Measurements from ENCODE around the gene GIGYF1. TPM values are rescaled to one million over a fixed set of nuclear protein-coding genes. Genes with fewer than 3 reads are reported as not detected.
"Not testable (repeated sequence)": the region's sequence is repeated elsewhere in the genome, so short reads cannot be mapped to it uniquely, and the experiment has no call there.

Gene GIGYF1
- total RNA-seq, 2 experiments from 2014 or later: 32.8 to 37.8 TPM

DNA sequence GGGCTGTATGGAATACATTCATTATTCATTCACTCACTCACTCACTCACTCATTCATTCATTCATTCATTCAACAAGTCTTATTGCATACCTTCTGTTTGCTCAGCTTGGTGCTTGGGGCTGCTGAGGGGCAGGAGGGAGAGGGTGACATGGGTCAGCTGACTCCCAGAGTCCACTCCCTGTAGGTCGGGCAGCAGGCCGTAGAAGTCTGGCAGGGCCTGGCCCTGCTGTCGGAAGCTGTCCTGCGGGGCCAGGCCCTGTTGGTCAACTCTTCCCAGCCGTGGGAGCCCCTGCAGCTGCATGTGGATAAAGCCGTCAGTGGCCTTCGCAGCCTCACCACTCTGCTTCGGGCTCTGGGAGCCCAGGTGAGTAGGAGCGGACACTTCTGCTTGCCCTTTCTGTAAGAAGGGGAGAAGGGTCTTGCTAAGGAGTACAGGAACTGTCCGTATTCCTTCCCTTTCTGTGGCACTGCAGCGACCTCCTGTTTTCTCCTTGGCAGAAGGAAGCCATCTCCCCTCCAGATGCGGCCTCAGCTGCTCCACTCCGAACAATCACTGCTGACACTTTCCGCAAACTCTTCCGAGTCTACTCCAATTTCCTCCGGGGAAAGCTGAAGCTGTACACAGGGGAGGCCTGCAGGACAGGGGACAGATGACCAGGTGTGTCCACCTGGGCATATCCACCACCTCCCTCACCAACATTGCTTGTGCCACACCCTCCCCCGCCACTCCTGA is 28.6 kb upstream of the GIGYF1 start:
- CTCF ChIA-PET: interaction anchor here (0.5 to 5.8 kb wide), 7 partner anchors 10 to 157 kb away, joined by 3 to 52 read pairs (median 3); partner anchors contain the start of gene POP7
- H3K27ac Mint-ChIP-seq: no peak overlapping the region
- H3K27me3 Mint-ChIP-seq (ENCODE audit: low read depth): peaks cover 39% of the 10 kb centered on the region
- H3K4me1 Mint-ChIP-seq (ENCODE audit: low read depth): peaks cover 3% of the 10 kb centered on the region
- H3K4me3 Mint-ChIP-seq: no peak overlapping the region
- intact Hi-C loops (cut with micrococcal nuclease): no loop called here
- H3K9me3 Mint-ChIP-seq: no peaks in the 10 kb centered on the region
- no peaks in the 10 kb centered on the region for H3K36me3 Mint-ChIP-seq (ENCODE audit: low read depth)
- DNase-seq: no peak

DNA sequence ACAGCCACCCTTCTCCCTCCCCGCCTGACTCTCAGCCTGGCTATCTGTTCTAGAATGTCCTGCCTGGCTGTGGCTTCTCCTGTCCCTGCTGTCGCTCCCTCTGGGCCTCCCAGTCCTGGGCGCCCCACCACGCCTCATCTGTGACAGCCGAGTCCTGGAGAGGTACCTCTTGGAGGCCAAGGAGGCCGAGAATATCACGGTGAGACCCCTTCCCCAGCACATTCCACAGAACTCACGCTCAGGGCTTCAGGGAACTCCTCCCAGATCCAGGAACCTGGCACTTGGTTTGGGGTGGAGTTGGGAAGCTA is 27.4 kb upstream of the GIGYF1 start:
- H3K9me3 Mint-ChIP-seq: no peaks in the 10 kb centered on the region

DNA sequence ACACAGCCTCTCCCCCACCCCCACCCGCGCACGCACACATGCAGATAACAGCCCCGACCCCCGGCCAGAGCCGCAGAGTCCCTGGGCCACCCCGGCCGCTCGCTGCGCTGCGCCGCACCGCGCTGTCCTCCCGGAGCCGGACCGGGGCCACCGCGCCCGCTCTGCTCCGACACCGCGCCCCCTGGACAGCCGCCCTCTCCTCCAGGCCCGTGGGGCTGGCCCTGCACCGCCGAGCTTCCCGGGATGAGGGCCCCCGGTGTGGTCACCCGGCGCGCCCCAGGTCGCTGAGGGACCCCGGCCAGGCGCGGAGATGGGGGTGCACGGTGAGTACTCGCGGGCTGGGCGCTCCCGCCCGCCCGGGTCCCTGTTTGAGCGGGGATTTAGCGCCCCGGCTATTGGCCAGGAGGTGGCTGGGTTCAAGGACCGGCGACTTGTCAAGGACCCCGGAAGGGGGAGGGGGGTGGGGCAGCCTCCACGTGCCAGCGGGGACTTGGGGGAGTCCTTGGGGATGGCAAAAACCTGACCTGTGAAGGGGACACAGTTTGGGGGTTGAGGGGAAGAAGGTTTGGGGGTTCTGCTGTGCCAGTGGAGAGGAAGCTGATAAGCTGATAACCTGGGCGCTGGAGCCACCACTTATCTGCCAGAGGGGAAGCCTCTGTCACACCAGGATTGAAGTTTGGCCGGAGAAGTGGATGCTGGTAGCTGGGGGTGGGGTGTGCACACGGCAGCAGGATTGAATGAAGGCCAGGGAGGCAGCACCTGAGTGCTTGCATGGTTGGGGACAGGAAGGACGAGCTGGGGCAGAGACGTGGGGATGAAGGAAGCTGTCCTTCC is 26.8 kb upstream of the GIGYF1 start:
- CTCF ChIA-PET: interaction anchor here (0.6 to 5.8 kb wide), 3 partner anchors 12 to 270 kb away, joined by 3 to 52 read pairs (median 4); partner anchors contain the start of gene POP7
- no peak overlapping the region for H3K27ac Mint-ChIP-seq
- H3K9me3 Mint-ChIP-seq: no peaks in the 10 kb centered on the region
- DNase-seq: no peak
- intact Hi-C loops (cut with micrococcal nuclease): no loop called here
- H3K27me3 Mint-ChIP-seq (ENCODE audit: low read depth): peaks cover 39% of the 10 kb centered on the region
- peaks cover 3% of the 10 kb centered on the region for H3K4me1 Mint-ChIP-seq (ENCODE audit: low read depth)
- H3K36me3 Mint-ChIP-seq (ENCODE audit: low read depth): no peaks in the 10 kb centered on the region
- no peak overlapping the region for H3K4me3 Mint-ChIP-seq

More for the DNA sequence above, 27.4 kb upstream of the GIGYF1 start:
- Mint-ChIP-seq H3K27ac (no peak overlapping the region), H3K4me1 (ENCODE audit: low read depth) (peaks cover 3% of the 10 kb centered on the region), H3K27me3 (ENCODE audit: low read depth) (peaks cover 39% of the 10 kb centered on the region), H3K36me3 (ENCODE audit: low read depth) (no peaks in the 10 kb centered on the region), H3K4me3 (no peak overlapping the region)
- no peak for DNase-seq
- CTCF ChIA-PET: interaction anchor here (0.6 to 5.8 kb wide), 2 partner anchors 11 to 17 kb away, joined by 4 to 52 read pairs; partner anchors contain the start of gene POP7
- intact Hi-C loops (cut with micrococcal nuclease): no loop called here

DNA sequence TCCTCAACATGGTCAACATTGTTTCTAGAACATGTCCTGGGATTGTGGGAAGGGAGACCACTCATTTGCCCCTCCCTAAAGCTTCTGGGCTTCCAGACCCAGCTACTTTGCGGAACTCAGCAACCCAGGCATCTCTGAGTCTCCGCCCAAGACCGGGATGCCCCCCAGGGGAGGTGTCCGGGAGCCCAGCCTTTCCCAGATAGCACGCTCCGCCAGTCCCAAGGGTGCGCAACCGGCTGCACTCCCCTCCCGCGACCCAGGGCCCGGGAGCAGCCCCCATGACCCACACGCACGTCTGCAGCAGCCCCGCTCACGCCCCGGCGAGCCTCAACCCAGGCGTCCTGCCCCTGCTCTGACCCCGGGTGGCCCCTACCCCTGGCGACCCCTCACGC is 26.2 kb upstream of the GIGYF1 start, which contains the start of gene EPO:
Gene EPO, plus strand, starts transcription at position 190 of the 392 bp plus-strand sequence. CDS start 513 bp downstream, outside the sequence.
- H3K9me3 Mint-ChIP-seq: no peaks in the 10 kb centered on the region
- intact Hi-C loops (cut with micrococcal nuclease): no loop called here
- no peak within 1 kb of the TSS for H3K4me3 Mint-ChIP-seq
- peaks cover 39% of the 10 kb centered on the region for H3K27me3 Mint-ChIP-seq (ENCODE audit: low read depth)
- no peak within 1 kb of the TSS for H3K27ac Mint-ChIP-seq
- no peaks in the 10 kb centered on the region for H3K36me3 Mint-ChIP-seq (ENCODE audit: low read depth)
- CTCF ChIA-PET: interaction anchor here (1.8 kb wide), 1 partner anchor 15 kb away, joined by 5 read pairs; the partner anchor contains the start of gene POP7
- no peak for DNase-seq
- H3K4me1 Mint-ChIP-seq (ENCODE audit: low read depth): peaks cover 2% of the 10 kb centered on the region

DNA sequence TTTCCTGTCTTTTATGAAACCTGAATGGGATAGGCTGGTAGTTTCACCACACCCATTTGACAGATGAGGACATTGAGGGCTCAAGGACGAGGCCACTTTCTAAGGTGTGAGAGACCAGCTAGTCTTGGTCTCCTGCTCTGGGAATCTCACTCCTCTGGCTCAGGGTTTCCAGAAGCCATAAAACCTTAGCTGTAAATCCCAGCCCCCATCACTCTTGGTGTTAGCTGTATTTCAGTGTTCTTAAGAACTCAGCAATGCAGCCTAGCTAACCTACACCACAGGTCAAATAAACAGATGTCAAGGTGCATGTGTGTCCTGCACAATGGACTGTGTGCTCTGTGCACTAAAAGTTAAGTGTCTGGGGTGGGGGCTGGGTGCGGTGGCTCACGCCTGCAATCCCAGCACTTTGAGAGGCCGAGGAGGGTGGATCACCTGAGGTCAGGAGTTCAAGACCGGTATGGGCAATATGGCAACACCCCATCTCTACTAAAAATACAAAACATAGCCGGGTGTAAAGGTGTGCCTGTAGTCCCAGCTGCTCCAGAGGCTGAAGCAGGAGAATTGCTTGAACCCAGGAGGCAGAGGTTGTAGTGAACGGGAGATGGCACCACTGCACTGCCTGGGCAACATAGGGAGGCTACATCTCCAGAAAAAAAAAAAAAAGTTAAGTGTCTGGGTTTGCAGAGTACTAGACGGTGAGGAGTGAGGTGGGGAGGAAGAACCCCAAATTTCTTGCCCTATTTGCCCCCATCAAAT is 25.7 kb upstream of the GIGYF1 start:
- Mint-ChIP-seq H3K36me3 (ENCODE audit: low read depth) (no peaks in the 10 kb centered on the region), H3K9me3 (no peaks in the 10 kb centered on the region), H3K27ac (no peak overlapping the region), H3K27me3 (ENCODE audit: low read depth) (peaks cover 37% of the 10 kb centered on the region), H3K4me3 (no peak overlapping the region), H3K4me1 (ENCODE audit: low read depth) (no peaks in the 10 kb centered on the region)
- CTCF ChIA-PET: interaction anchor here (1.8 kb wide), 1 partner anchor 14 kb away, joined by 5 read pairs; the partner anchor contains the start of gene POP7
- DNase-seq: no peak
- intact Hi-C loops (cut with micrococcal nuclease): no loop called here

DNA sequence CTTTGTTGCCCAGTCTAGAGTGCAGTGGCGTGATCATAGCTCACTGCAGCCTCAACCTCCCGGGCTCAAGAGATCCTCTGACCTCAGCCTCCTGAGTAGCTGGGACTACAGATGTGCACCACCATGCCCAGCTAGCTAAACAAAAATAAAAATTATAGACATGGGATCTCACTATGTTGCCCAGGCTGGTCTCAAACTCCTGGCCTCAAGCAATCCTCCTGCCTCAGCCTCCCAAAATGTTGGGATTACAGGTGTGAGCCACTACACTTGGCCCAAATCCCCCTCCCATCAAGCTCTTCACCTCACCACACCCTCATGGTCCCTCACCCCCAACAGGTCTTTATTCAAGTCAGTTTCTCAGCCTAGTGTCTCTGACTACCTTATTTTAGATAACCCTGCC is 23.0 kb upstream of the GIGYF1 start:
- H3K27ac Mint-ChIP-seq; H3K36me3 Mint-ChIP-seq (ENCODE audit: low read depth): not testable (repeated sequence)
- CTCF ChIA-PET: interaction anchor here (0.6 to 2.1 kb wide), 3 partner anchors 9 to 52 kb away, joined by 3 to 9 read pairs (median 3); partner anchors contain the start of gene POP7

DNA sequence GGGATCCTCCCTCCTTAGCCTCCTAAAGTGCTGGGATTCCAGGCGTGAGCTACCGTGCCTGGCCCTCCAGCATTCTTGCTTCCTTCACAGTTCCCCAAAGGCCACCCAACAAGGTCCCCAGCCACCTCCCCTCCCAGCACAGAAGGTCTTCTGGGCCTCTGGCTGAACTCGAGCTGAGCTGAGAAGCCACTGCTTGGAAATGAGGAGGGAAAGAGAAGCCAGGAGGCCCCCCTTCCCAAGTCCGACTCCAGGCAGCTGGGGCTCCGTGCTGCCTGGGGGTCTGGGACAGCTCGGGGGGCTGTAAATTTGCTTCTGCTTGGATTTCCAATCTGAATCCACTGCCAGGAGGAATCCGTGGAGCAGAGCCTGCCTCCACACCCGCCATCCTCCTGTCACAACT is 20.7 kb upstream of the GIGYF1 start:
- peaks cover 8% of the 10 kb centered on the region for H3K27me3 Mint-ChIP-seq (ENCODE audit: low read depth)
- no peaks in the 10 kb centered on the region for H3K4me1 Mint-ChIP-seq (ENCODE audit: low read depth)
- H3K27ac Mint-ChIP-seq: no peak overlapping the region
- CTCF ChIA-PET: no interaction called here
- H3K4me3 Mint-ChIP-seq: no peak overlapping the region
- no peak for DNase-seq
- peaks cover 2% of the 10 kb centered on the region for H3K36me3 Mint-ChIP-seq (ENCODE audit: low read depth)
- no peaks in the 10 kb centered on the region for H3K9me3 Mint-ChIP-seq
- intact Hi-C loops (cut with micrococcal nuclease): no loop called here

More for the DNA sequence above, 23.0 kb upstream of the GIGYF1 start:
- intact Hi-C loops (cut with micrococcal nuclease); H3K9me3 Mint-ChIP-seq; H3K4me1 Mint-ChIP-seq (ENCODE audit: low read depth); DNase-seq; H3K4me3 Mint-ChIP-seq: not testable (repeated sequence)
- peaks cover 23% of the 10 kb centered on the region for H3K27me3 Mint-ChIP-seq (ENCODE audit: low read depth)

DNA sequence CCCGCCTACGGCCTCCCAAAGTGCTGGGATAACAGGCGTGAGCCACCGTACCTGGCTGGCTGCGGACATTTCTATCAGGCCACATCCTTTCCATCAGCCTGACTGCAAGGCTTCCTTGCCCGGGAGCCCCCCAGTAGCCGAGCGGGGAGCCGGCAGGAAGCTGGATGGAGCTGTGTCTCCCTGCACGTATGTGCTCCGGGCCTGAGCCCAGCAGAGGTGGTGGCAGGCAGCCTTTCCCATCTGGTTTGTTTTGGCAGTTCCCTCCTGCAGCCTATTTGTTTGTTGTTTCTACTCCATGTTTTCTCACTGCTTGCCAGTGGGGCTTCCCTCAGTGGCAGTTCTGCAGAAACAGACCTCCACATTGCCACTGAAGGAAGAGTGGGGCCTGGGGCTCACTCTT is 17.3 kb upstream of the GIGYF1 start:
- Mint-ChIP-seq H3K27me3 (ENCODE audit: low read depth) (no peaks in the 10 kb centered on the region), H3K4me1 (ENCODE audit: low read depth) (peaks cover 14% of the 10 kb centered on the region), H3K4me3 (no peak overlapping the region), H3K36me3 (ENCODE audit: low read depth) (peaks cover 7% of the 10 kb centered on the region), H3K27ac (no peak overlapping the region), H3K9me3 (no peaks in the 10 kb centered on the region)
- CTCF ChIA-PET: no interaction called here
- no peak for DNase-seq
- intact Hi-C loops (cut with micrococcal nuclease): no loop called here

DNA sequence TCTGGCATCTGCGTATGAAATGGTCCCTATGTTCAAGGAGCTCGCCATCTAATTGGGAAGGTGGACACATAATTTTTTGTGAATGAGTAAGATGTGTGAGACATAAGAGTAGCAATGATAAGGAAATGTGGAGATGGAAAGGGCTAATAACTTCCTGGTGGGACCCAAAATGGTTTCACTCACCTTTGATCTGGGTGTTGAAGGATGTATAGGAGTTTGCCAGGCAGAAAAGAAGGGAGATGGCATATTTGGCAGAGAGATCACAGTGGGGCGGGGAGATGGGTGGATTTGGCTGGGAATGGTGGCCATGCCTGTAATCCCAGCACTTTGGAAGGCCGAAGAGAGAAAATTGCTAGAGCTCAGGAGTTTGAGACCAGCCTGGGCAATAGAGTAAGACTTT is 16.4 kb upstream of the GIGYF1 start:
- Mint-ChIP-seq H3K9me3 (no peaks in the 10 kb centered on the region), H3K4me1 (ENCODE audit: low read depth) (peaks cover 15% of the 10 kb centered on the region), H3K36me3 (ENCODE audit: low read depth) (peaks cover 7% of the 10 kb centered on the region), H3K4me3 (no peak overlapping the region), H3K27me3 (ENCODE audit: low read depth) (no peaks in the 10 kb centered on the region), H3K27ac (no peak overlapping the region)
- CTCF ChIA-PET: interaction anchor here (1.1 kb wide), 1 partner anchor 15 kb away, joined by 5 read pairs; no protein-coding TSS in a partner anchor
- intact Hi-C loops (cut with micrococcal nuclease): no loop called here
- no peak for DNase-seq

DNA sequence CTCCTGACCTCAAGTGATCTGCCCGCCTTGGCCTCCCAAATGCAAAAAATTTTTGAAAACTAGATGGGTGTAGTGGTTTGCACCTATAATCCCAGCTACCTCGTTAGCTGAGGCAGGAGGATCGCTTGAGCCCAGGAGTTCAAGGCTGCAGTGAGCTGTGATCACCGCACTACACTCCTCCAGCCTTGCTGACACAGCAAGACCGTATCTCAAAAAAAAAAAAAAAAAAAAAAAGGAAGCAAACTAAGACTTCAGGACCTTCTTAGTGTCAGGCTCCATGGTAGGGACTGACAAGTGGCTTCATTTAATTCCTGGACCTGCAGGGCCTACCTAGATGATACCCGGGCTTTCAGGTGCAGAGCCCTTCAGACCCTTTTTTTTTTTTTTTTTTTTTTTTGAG is 14.3 kb upstream of the GIGYF1 start:
- H3K27me3 Mint-ChIP-seq (ENCODE audit: low read depth): no peaks in the 10 kb centered on the region
- H3K4me1 Mint-ChIP-seq (ENCODE audit: low read depth): peaks cover 15% of the 10 kb centered on the region
- peaks cover 7% of the 10 kb centered on the region for H3K36me3 Mint-ChIP-seq (ENCODE audit: low read depth)
- intact Hi-C loops (cut with micrococcal nuclease): loop anchor here (5.0 kb wide), 1 partner anchor 231 kb away; the partner anchor contains the start of gene TSC22D4
- no peak overlapping the region for H3K4me3 Mint-ChIP-seq
- CTCF ChIA-PET: interaction anchor here (0.6 to 5.5 kb wide), 5 partner anchors 9 to 144 kb away, joined by 3 to 122 read pairs (median 5); partner anchors contain the start of genes GIGYF1 and SLC12A9
- H3K27ac Mint-ChIP-seq: no peak overlapping the region
- H3K9me3 Mint-ChIP-seq: no peaks in the 10 kb centered on the region
- no peak for DNase-seq

DNA sequence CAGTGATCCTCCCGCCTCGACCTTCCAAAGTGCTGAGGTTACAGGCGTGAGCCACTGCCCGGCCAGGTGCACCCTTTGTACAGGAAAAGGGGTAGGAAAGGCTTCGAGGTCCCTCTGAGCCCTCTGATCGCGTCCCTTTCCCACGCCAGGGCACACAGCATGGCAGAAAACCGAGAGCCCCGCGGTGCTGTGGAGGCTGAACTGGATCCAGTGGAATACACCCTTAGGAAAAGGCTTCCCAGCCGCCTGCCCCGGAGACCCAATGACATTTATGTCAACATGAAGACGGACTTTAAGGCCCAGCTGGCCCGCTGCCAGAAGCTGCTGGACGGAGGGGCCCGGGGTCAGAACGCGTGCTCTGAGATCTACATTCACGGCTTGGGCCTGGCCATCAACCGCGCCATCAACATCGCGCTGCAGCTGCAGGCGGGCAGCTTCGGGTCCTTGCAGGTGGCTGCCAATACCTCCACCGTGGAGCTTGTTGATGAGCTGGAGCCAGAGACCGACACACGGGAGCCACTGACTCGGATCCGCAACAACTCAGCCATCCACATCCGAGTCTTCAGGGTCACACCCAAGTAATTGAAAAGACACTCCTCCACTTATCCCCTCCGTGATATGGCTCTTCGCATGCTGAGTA is 12.7 kb upstream of the GIGYF1 start:
- DNase-seq: no peak
- Mint-ChIP-seq H3K9me3 (no peaks in the 10 kb centered on the region), H3K4me3 (peak overlapping the region; percentile 96), H3K27me3 (ENCODE audit: low read depth) (peaks cover 2% of the 10 kb centered on the region), H3K27ac (peak overlapping the region; percentile 89), H3K36me3 (ENCODE audit: low read depth) (peaks cover 5% of the 10 kb centered on the region), H3K4me1 (ENCODE audit: low read depth) (peaks cover 15% of the 10 kb centered on the region)
- CTCF ChIA-PET: interaction anchor here (1.8 to 5.5 kb wide), 2 partner anchors 14 to 181 kb away, joined by 9 to 122 read pairs; partner anchors contain the start of gene GIGYF1
- intact Hi-C loops (cut with micrococcal nuclease): loop anchor here (1.0 to 5.0 kb wide), 2 partner anchors 169 to 229 kb away; partner anchors contain the start of genes SRRT and TSC22D4
